NT2/D1 (cell line): ENCODE results near the gene CHRNA1.
A peak's percentile ranks its signal among the peaks of the same experiment; 100 is the strongest.

Experiments
- DNase-seq: peaks from one replicate; pipeline ENCODE4 v3.0.0-alpha.2; 2011; ENCODE audit warnings: low read depth, low spot score
- H3K27me3 ChIP-seq: 2 replicates; pipeline ENCODE4 v1.6.0; 2011; ENCODE audit warnings: mild to moderate bottlenecking; ENCODE audit not compliant: insufficient read length, insufficient read depth
- H3K36me3 ChIP-seq: 2 replicates; pipeline ENCODE4 v1.6.1; 2011; ENCODE audit warnings: mild to moderate bottlenecking, low read length, mixed read lengths; ENCODE audit not compliant: insufficient read depth, insufficient read length
- H3K4me1 ChIP-seq: 2 replicates; pipeline ENCODE4 v1.5.1; 2011; ENCODE audit not compliant: insufficient read depth, insufficient read length
- H3K4me3 ChIP-seq: 2 replicates; pipeline ENCODE4 v1.5.1; 2011; ENCODE audit warnings: low read depth; ENCODE audit not compliant: insufficient read length
- H3K9ac ChIP-seq: 2 replicates; pipeline ENCODE4 v1.6.0; 2011; ENCODE audit warnings: low read depth; ENCODE audit not compliant: insufficient read length
- H3K9me3 ChIP-seq: 2 replicates; pipeline ENCODE4 v1.5.1; 2011; ENCODE audit warnings: mild to moderate bottlenecking, low read length; ENCODE audit not compliant: insufficient read depth
- SUZ12 ChIP-seq: IDR thresholded peaks from 2 replicates; pipeline ENCODE4 v1.6.1; 2011; ENCODE audit not compliant: insufficient read length, insufficient read depth; ENCODE audit errors: extremely low read depth
- YY1 ChIP-seq: IDR thresholded peaks from 2 replicates; pipeline ENCODE4 v1.6.1; 2011; ENCODE audit not compliant: insufficient read length, insufficient read depth
- ZNF274 ChIP-seq: IDR thresholded peaks from 2 replicates; pipeline ENCODE4 v1.6.1; 2011; ENCODE audit warnings: mild to moderate bottlenecking, low read depth, low read length

CHRNA1 gene

GRCh38 chr2:174776223-174776622, 12.0 kb upstream of the CHRNA1 start:
- Histone ChIP-seq H3K36me3 (no peaks in the 10 kb centered on the region), H3K9me3 (no peaks in the 10 kb centered on the region), H3K9ac (no peak overlapping the region), H3K4me3 (no peak overlapping the region), H3K27me3 (no peaks in the 10 kb centered on the region), H3K4me1 (peaks cover 6% of the 10 kb centered on the region)
- no peak for TF ChIP-seq ZNF274
- TF ChIP-seq YY1 = no peak
- no peak for TF ChIP-seq SUZ12
- DNase-seq = no peak

DNA sequence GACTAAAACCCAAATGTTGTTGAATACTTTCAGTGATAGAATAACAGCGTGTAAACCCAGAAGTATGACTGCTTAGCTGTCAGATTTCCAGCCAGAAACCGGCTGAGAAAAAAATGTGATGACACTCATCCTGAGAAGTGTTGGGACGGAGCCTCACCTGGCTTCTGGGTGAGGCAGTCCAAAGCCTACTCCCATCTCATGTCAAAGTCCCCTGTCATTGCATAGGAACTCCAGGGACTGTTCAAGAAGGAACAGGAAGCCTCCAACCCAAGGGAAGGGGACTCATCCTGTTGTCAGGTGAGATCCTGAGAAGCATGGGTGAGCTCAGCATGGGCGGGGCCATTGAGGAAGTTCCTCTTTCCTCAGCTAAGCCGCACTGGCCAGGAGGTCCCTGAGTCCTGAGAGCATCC, 11.3 kb upstream of the CHRNA1 start:
- H3K27me3 ChIP-seq = no peaks in the 10 kb centered on the region
- no peak overlapping the region for H3K9ac ChIP-seq
- no peaks in the 10 kb centered on the region for H3K36me3 ChIP-seq
- DNase-seq = no peak
- no peak overlapping the region for H3K4me3 ChIP-seq
- peaks cover 6% of the 10 kb centered on the region for H3K4me1 ChIP-seq
- H3K9me3 ChIP-seq = no peaks in the 10 kb centered on the region
- TF ChIP-seq ZNF274 (no peak), YY1 (no peak), SUZ12 (no peak)

GRCh38 chr2:174774886-174775285, 10.6 kb upstream of the CHRNA1 start:
- peaks cover 4% of the 10 kb centered on the region for H3K4me1 ChIP-seq
- no peak for DNase-seq
- H3K27me3 ChIP-seq = no peaks in the 10 kb centered on the region
- TF ChIP-seq ZNF274 = no peak
- no peak overlapping the region for H3K9ac ChIP-seq
- no peaks in the 10 kb centered on the region for H3K9me3 ChIP-seq
- H3K4me3 ChIP-seq = no peak overlapping the region
- H3K36me3 ChIP-seq = no peaks in the 10 kb centered on the region

DNA sequence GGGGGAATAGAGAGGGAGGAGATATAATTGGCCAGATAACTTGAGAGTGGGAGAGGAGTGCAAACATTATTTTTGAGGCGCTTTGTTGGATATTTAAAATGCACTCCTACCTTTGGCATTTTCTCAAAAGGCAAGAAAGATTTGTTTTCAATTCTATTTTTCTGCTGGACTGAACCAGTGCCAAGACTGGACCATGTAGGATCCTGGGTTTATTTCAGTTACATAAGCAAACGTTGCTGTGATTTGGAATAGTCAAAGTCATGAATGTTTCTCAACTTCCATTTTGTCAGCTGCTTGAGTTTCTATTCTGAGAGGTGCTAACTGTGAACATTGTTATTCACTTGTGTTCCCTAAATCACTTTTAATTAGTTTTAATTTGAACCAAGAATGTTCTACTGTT, 8.9 kb upstream of the CHRNA1 start:
- Histone ChIP-seq H3K27me3 (no peaks in the 10 kb centered on the region), H3K4me3 (no peak overlapping the region), H3K36me3 (no peaks in the 10 kb centered on the region), H3K9ac (no peak overlapping the region), H3K4me1 (peaks cover 5% of the 10 kb centered on the region), H3K9me3 (no peaks in the 10 kb centered on the region)
- DNase-seq = no peak
- TF ChIP-seq ZNF274 (no peak), YY1 (no peak), SUZ12 (no peak)

DNA sequence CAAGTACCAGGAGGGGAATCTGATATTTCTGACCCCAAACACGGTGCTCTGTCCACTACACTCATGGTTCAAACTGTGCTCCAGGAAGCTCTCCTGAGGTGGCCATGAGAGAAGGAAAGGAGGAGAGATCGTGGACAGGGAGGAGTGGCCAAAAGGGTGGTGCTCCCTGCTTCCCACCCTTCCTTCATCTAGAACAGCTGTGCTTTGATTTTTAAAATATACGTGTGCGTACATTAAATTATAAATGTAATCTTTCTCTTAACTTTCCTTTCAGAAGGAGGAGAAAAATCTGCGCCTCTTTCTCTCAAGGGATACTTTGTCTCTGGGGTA, 8.2 kb upstream of the CHRNA1 start:
- H3K4me3 ChIP-seq = no peak overlapping the region
- no peaks in the 10 kb centered on the region for H3K36me3 ChIP-seq

GRCh38 chr2:174771631-174772471, 7.6 kb upstream of the CHRNA1 start:
- peak overlapping the region; percentile 62 for H3K9ac ChIP-seq
- no peak for TF ChIP-seq SUZ12
- TF ChIP-seq ZNF274 = no peak
- no peak for TF ChIP-seq YY1
- peak; percentile 96 for DNase-seq

More for the DNA sequence above, 8.2 kb upstream of the CHRNA1 start:
- no peak for TF ChIP-seq SUZ12
- no peak for TF ChIP-seq YY1
- TF ChIP-seq ZNF274 = no peak
- Histone ChIP-seq H3K27me3 (no peaks in the 10 kb centered on the region), H3K9ac (no peak overlapping the region), H3K4me1 (peaks cover 5% of the 10 kb centered on the region), H3K9me3 (no peaks in the 10 kb centered on the region)
- no peak for DNase-seq

DNA sequence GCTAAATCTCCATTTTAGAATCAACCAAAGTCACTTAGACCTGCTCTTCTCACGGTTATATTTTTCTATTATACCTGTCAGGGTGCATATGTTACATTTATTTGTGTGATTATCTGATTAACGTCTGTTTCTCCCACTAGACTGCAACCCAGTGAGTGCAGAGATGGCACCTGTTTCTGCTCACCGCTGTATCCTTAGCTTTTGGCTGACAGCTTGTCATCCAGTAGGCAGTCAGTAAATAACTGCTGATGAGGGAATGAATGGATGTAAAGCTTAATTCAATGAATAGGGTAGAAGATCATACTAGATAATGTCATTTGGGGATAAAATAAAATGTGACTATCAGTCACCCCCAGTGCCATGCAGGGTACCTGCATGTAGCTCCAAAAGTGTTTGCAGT, 6.9 kb upstream of the CHRNA1 start:
- Histone ChIP-seq H3K9me3 (no peaks in the 10 kb centered on the region), H3K4me1 (peaks cover 5% of the 10 kb centered on the region), H3K9ac (peak overlapping the region; percentile 62), H3K36me3 (no peaks in the 10 kb centered on the region), H3K4me3 (no peak overlapping the region), H3K27me3 (no peaks in the 10 kb centered on the region)
- no peak for DNase-seq
- no peak for TF ChIP-seq YY1
- TF ChIP-seq SUZ12 = no peak
- TF ChIP-seq ZNF274 = no peak

More at GRCh38 chr2:174771631-174772471, 7.6 kb upstream of the CHRNA1 start:
- Histone ChIP-seq H3K27me3 (no peaks in the 10 kb centered on the region), H3K36me3 (no peaks in the 10 kb centered on the region), H3K9me3 (no peaks in the 10 kb centered on the region), H3K4me1 (peaks cover 5% of the 10 kb centered on the region), H3K4me3 (no peak overlapping the region)
